Measurements from ENCODE around the gene TMEM198.

Gene TMEM198

DNA sequence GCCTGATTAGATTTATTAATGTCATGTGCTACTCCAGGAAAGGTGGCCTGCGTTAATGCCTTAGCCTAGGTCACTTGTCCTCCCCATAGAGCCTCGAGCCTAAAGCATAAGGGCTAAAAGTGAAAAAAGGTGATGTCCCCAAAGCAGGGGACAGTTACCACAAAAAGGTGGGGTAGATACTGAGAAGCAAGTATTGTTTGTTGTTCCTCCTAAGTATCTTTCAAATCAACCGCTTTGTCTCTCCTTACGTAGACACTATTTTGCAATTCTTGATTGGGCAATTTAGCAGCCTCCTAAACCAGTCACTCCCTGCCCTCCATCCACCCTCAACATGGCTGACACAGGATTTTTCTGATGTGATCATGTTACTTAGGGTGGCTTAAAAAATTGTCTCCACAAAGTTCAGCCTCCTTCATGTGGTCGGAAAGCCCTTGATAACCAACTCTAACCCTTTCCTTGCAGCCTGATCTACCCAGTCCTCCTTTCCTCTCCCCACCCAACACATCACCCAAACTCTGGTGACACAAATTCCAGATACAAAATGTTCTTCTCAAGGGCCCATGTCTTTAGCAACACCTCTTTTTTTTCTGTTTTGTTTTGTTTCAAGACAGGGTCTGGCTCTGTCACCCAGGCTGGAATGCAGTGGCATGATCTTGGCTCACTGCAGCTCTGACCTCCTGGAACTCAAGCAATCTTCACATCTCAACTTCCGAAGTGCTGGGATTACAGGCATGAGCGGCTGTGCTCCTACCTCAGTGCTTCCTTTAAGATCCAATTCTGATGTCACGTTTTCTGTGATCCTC is 35.2 kb downstream of the TMEM198 start:
- DNase-seq (ENCODE audit: low read depth in 2 of 2) = no peak

DNA sequence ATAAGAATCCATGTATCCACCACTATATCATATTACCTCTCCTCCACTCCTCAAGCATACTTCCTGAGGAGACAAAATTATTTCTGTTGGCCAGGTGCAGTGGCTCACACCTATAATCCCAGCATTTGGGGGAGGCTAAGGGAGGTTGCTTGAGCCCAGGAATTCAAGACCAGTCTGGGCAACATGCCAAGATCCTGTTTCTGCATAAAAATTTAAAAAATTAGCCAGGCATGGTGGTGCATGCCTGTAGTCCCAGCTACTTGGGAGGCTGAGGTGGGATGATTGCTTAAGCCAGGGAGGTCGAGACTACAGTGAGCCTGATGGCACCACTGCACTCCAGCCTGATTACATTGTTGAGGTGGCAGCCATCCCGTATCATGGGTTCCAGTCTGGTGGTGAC is 37.5 kb downstream of the TMEM198 start:
- DNase-seq (ENCODE audit: low read depth in 2 of 2) = no peak

DNA sequence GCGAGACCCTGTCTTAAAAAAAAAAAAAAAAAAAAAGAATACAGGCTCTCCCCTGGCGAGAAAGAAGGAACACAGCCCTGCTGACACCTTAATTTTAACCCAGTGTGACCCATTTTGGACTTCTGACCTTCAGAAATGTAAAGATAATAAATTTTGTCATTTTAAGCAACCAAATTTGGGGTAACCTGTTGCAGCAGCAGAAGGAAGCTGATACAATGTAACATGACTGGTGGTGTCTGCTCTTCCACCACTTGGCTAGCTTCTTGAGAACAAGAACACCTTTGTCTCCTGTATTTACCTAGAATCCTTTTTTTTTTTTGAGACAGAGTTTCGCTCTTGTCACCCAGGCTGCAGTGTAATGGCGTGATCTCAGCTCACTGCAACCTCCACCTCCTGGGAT is 47.3 kb downstream of the TMEM198 start:
- DNase-seq (ENCODE audit: low read depth in 2 of 2) = no peak

DNA sequence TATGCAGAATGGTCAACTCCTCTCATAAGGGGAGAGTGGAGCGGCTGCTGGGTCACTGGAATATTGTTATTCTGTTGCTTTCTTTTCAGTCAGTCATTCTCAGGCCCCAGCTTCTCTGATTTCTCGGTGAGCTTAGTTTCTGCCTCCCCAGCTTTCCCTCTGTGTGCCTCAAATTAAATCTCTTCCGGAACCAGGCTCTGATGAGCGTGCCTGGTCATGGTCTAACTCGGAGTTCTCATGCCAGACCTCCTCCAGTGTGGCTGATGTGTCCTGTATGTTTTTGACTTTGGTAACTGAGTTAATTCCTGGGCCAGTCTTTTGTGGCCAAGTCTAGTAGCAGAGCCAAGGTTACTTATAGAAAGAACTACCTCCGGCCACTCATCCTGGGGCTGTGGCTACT is 48.9 kb downstream of the TMEM198 start:
- DNase-seq (ENCODE audit: low read depth in 2 of 2) = no peak

DNA sequence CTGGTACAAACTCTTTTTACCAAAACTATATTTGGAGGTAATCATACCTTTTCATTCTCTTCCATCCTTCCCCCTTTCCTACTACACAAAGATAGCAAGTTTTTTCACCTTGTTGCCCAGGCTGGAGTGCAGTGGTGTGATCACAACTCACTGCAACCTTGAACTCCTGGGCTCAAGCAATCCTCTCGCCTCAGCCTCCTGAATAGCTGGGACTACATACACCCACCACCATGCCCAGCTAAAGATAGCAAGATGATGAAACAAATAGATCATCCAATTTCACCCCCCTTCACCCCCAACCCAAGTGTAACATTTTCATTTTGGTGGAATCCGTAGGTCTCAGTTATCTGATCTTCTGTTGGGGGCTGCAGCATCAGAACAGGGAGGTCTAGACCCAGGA is 49.3 kb downstream of the TMEM198 start:
- no peak for DNase-seq (ENCODE audit: low read depth in 2 of 2)

DNA sequence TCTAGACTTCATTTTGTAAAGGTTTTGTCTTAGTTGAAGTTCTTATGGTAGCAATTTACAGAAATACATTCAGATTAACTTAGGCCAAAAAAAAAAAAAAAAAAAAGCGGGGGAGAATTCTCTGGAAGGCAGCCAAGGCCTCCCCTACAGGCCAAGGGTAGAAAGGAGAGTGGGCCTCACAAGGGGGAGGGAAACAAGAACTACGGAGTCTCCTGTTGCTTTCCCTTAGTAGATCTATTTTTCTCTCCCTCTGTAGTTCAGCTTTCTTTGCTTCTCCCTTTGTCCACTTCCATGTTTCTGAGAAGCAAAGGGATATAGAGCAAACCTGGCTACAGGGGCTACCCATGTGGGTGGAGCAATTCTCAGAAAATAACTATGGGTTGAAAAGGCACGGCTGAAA is 51.4 kb downstream of the TMEM198 start:
- no peak for DNase-seq (ENCODE audit: low read depth in 2 of 2)

DNA sequence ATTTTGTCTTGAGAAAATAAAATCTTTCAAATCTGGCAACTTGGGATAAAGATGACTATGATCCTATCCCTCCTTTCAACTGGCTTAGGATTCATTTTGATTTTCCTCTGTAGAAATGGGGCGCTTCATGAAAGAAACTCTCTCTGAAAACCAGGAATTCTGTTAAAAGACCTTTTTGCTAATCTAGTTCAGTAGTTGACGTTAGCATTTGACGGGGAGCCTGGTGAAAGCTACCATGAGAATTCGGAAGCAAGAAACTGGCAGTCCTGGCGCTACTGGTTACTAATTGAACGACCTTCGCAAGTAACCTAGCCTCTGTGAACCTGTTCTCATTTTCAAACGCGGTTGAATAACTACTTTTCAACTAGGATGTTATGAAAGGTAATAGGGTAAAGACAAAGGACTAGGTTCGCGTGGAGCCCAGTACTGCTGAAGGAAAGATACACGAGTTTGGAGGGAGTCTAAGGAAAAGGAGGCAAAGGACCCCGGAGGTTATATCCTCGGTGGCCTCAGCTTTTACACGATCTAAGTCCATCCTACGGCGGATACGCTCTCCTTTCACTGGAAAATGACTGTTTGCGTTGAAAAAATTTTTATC is 53.2 kb downstream of the TMEM198 start:
- no peak for DNase-seq (ENCODE audit: low read depth in 2 of 2)

DNA sequence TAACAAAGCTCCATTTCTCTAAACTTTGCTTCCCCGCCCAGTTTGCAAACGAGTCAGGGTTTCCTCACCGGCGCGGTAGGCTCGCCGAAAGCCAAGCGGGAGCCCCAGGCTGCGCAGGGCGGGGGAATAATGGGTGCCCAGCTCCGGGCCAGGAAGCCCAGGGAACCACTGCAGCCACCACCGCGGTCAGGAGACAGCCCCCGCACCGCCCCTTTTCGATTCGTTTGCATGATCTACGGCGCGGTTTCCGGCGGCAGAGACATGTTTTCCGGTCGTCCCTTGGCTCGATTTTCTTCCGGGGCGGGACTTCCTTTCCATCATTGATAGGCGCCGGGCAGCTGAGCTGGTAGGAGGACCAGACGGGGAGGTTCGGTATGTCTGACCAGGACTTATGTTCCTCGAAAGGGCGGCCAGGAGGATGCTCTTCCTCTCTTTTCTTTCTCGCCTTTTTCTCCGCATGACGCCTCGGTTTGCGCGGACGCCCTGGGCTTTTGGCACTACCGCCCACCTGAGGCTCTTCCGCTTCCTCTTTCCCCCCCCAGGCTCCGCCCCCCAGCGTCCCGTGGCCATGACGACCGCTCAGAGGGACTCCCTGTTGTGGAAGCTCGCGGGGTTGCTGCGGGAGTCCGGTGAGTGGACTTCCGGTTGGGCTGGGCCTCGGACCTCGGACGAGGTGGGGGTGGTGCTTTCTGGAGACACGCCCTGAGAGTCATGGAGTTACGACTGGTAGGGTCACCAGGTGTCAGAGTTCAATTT is 53.9 kb downstream of the TMEM198 start, which contains the start of gene STK11IP:
STK11IP (plus strand) TSS at position 306 of the 756 bp plus-strand sequence; CDS start at position 569, 263 bp downstream.
- peak; percentile 79 to 82 for DNase-seq (ENCODE audit: low read depth in 2 of 2)

DNA sequence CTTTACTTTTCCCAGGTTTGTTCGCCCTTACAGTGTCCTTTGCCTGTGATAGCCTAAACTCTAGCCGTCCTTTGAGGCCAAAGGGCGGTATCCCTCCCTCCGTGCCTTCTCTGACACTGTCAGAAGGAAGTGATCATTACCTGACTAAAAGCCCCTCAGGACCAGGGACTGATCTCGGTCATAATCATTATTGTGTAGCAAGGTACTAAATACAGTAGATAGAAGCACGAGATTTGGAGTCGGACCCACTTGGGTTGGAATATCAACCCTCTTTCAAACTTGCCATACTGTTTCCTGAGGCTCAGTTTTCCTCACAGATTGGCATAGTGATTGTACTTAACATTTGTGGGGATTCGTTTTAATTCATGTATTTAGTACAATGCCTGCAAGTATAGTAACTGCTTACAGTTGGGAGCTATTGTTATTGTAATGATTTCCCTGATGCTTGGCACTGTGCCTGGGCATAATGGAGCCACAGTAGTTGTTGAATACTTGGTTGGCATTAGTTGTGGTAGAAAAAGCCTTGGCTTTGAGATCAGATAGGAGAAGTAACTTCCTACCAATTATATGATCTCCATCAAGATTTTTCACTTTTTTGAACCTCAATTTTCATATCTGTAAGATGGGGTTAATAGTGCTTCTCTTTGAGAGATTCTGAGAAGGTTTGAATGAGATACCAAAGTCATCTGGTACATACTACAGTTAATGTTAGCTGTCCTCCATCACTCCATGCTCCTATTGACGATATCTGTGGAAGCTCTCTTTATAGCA is 54.7 kb downstream of the TMEM198 start:
- no peak for DNase-seq (ENCODE audit: low read depth in 2 of 2)

Measured in stimulated activated CD4-positive, alpha-beta T cell treated with anti-CD3 and anti-CD28 coated beads, Interleukin-1b, Interleukin-23, amount 100 ng/mL, for 4 hours (primary cell).